Common myeloid progenitor, CD34-positive (primary cell): ENCODE measurements around the gene FMNL2.

Experiments used
- CTCF ChIA-PET: fragments of 350-600 bp; sonication (Branson Sonifier 250); formaldehyde crosslinking; loops from one replicate; lab custom pipeline; 2021; ENCODE audit warnings: antibody characterized with exemption; lab: Charles Lee
- POLR2A ChIA-PET: fragments of 350-600 bp; sonication (Branson Sonifier 250); formaldehyde crosslinking; loops from one replicate; lab custom pipeline; 2021; ENCODE audit warnings: antibody characterized with exemption; lab: Charles Lee
- DNase-seq, 3 donors: peaks; one replicate each; pipeline versions ENCODE4 v3.0.0 to v3.0.0-alpha.2; 2013
- H3K27ac ChIP-seq, 2 experiments: 1 replicate in 1 of 2; 2 replicates in 1 of 2; pipeline ENCODE4 v1.7.0; 2013; ENCODE audit warnings: inconsistent platforms in 2 of 2, low read length in 2 of 2, mild to moderate bottlenecking in 2 of 2, low read depth in 1 of 2, moderate library complexity in 1 of 2; ENCODE audit not compliant: severe bottlenecking in 2 of 2, insufficient read depth in 1 of 2, poor library complexity in 1 of 2
- H3K27me3 ChIP-seq, 5 experiments: replicated peaks in 2 of 5; 1 replicate in 3 of 5; 2 replicates in 2 of 5; pipeline versions ENCODE4 v1.6.1 to v1.7.0; 2013; ENCODE audit warnings: low read length in 4 of 5, mild to moderate bottlenecking in 2 of 5, moderate library complexity in 2 of 5, inconsistent platforms in 1 of 5; ENCODE audit not compliant: insufficient read depth in 5 of 5, control insufficient read depth in 4 of 5
- H3K36me3 ChIP-seq, 4 experiments: 1 replicate in 2 of 4; 2 replicates in 2 of 4; pipeline versions ENCODE4 v1.6.1 to v1.7.0; 2013; ENCODE audit warnings: low read length in 3 of 4, control low read depth in 1 of 4, mild to moderate bottlenecking in 1 of 4; ENCODE audit not compliant: control insufficient read depth in 4 of 4, insufficient read depth in 4 of 4
- H3K4me1 ChIP-seq, 4 experiments: 1 replicate in 3 of 4; 2 replicates in 1 of 4; pipeline versions ENCODE4 v1.6.1 to v1.7.1; 2013; ENCODE audit warnings: low read length in 3 of 4, mild to moderate bottlenecking in 3 of 4, control low read depth in 1 of 4, inconsistent platforms in 1 of 4, moderate library complexity in 1 of 4; ENCODE audit not compliant: control insufficient read depth in 4 of 4, insufficient read depth in 4 of 4; ENCODE audit errors: control extremely low read depth in 1 of 4
- H3K4me3 ChIP-seq, 7 experiments: 1 replicate in 4 of 7; 2 replicates in 3 of 7; pipeline versions ENCODE4 v1.5.1 to v1.7.0; 2013; ENCODE audit warnings: mild to moderate bottlenecking in 7 of 7, low read length in 6 of 7, moderate library complexity in 6 of 7, inconsistent platforms in 2 of 7, low read depth in 2 of 7, control low read depth in 1 of 7; ENCODE audit not compliant: insufficient read depth in 4 of 7, control insufficient read depth in 1 of 7; ENCODE audit errors: extremely low read depth in 1 of 7
- H3K9me3 ChIP-seq, 5 experiments: 1 replicate in 4 of 5; 2 replicates in 1 of 5; pipeline versions ENCODE4 v1.6.1 to v1.7.1; 2013; ENCODE audit warnings: low read length in 4 of 5, mild to moderate bottlenecking in 2 of 5, inconsistent platforms in 1 of 5, low read depth in 1 of 5, moderate library complexity in 1 of 5; ENCODE audit not compliant: control insufficient read depth in 4 of 5, insufficient read depth in 2 of 5; ENCODE audit errors: control extremely low read depth in 1 of 5
- WGBS: methylation state at CpG from one replicate; pipeline ENCODE4 v1.1.5; 2013; ENCODE audit not compliant: insufficient coverage; 5-methylcytosine and 5-hydroxymethylcytosine counted together

Gene FMNL2

DNA sequence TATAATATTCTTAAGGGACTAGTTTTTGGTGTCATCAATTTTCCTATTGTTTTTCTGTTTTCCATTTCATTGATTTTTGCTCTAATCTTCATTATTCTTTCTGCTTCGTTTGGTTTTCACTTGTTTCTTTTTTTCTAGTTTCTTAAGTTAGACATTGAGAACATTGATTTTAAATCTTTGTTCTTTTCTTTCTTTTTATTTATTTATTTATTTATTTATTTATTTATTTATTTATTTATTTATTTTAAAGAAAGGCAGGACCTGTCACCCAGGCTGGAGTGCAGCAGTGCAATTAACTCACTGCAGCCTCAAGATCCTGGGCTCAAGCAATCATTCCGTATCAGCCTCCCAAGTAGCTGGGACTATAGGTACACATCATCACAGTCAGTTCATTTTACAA lies 7.0 kb upstream of the FMNL2 start:
- CTCF ChIA-PET, result no interaction called here

DNA sequence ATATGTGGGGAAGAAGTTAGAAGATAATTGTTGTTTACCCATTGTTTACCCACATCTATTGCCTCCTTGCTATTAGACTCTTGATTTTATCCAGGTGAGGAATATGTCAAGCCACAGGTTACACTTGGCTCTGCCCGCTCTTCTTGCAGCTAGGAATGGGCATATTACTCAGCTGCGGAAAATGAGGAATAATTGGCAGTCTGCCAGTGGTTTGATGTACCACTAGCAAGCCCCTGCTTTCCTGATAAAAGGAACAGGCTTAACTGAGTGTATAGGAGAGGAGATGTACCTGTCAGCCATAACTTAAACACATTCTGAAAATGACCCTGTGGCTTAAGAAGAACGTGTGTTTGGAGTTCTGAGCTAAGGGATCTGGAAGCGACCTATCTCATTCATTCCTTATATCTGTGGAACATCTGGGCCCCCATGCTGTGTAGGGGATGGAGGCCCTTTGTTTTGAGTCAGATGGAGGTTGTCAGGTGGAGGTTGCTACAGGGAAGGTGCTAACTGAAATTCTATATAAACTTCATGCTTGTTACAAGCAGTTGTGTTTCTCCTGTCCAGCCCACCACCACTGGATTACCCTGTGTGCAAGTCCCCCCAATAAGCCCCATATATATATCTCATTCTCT lies 4.6 kb upstream of the FMNL2 start:
- CTCF ChIA-PET, result no interaction called here

More for the DNA sequence above, 7.0 kb upstream of the FMNL2 start:
- Histone ChIP-seq H3K9me3 (no peaks in the 10 kb centered on the region), H3K4me1 (no peaks in the 10 kb centered on the region), H3K4me3 (no peak overlapping the region), H3K27ac (no peak overlapping the region), H3K36me3 (no peaks in the 10 kb centered on the region), H3K27me3 (no peaks in the 10 kb centered on the region)
- POLR2A ChIA-PET, result no interaction called here
- WGBS, result 100% methylated on average over 1 of the region's 2 CpGs
- no peak for DNase-seq

DNA sequence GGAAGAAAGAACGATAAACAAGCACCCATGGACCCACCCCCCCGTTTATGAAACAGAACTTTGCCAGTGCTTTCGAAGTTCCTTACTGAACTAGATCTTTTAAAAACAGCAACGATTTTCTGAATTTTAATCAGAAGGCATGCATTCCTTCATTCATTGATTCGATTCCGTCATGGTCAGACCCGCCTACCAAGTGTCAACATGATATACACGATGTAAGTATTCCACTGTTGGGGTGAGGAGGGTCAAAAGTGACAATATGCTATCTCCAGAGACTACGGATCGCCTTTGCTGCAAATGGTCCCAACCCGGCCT lies 316 bp upstream of the FMNL2 start:
- no peaks in the 10 kb centered on the region for H3K36me3 ChIP-seq
- H3K4me3 ChIP-seq, result peak overlapping the region; percentile 52 to 83 (median 74)
- POLR2A ChIA-PET, result no interaction called here
- peaks cover 0 to 22% (median 15%) of the 10 kb centered on the region in 4 experiments for H3K4me1 ChIP-seq
- 2% methylated on average over 6 of the region's 11 CpGs for WGBS
- CTCF ChIA-PET, result no interaction called here
- H3K27me3 ChIP-seq, result peaks cover 0 to 25% (median 17%) of the 10 kb centered on the region in 5 experiments
- DNase-seq, result no peak
- no peaks in the 10 kb centered on the region for H3K9me3 ChIP-seq
- H3K27ac ChIP-seq, result no peak overlapping the region

More for the DNA sequence above, 4.6 kb upstream of the FMNL2 start:
- H3K9me3 ChIP-seq, result no peaks in the 10 kb centered on the region
- no peaks in the 10 kb centered on the region for H3K36me3 ChIP-seq
- no peak overlapping the region for H3K4me3 ChIP-seq
- H3K27me3 ChIP-seq, result peaks cover 0 to 2% (median 0%) of the 10 kb centered on the region in 5 experiments
- no peak overlapping the region for H3K27ac ChIP-seq
- DNase-seq, result no peak
- peaks cover 0 to 7% (median 3%) of the 10 kb centered on the region in 4 experiments for H3K4me1 ChIP-seq
- POLR2A ChIA-PET, result no interaction called here
- 89% methylated on average over 4 of the region's 4 CpGs for WGBS

DNA sequence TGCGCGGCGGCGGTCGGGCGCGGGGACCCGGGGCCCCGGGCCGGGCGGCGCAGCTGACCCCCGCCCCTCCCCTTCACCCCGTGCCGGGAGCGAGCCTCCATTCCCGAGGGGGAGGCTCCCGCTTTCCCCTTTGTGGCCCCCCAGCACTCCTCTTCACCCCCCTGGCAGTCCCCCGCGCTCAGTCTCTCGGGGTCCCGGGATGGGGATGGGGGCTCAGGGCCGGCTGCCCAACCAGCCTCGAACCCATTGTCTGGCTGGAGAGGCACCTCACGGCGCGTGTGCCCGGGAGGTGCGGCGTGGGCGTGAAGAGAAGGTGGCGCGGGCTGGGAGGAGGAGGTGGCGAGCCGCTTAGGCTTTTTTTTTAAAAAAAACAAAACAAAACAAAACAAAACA lies 748 bp downstream of the FMNL2 start:
- DNase-seq, result no peak
- Histone ChIP-seq H3K9me3 (no peaks in the 10 kb centered on the region), H3K4me1 (peaks cover 0 to 22% (median 15%) of the 10 kb centered on the region in 4 experiments), H3K4me3 (peak overlapping the region; percentile 52 to 83 (median 74)), H3K27me3 (peaks cover 0 to 25% (median 17%) of the 10 kb centered on the region in 5 experiments), H3K36me3 (no peaks in the 10 kb centered on the region), H3K27ac (no peak overlapping the region)
- 0% methylated on average over 21 of the region's 35 CpGs for WGBS
- ChIA-PET POLR2A (interaction anchor here (0.6 kb wide), 1 partner anchor 71 kb away, joined by 3 read pairs; no protein-coding TSS in a partner anchor), CTCF (no interaction called here)

DNA sequence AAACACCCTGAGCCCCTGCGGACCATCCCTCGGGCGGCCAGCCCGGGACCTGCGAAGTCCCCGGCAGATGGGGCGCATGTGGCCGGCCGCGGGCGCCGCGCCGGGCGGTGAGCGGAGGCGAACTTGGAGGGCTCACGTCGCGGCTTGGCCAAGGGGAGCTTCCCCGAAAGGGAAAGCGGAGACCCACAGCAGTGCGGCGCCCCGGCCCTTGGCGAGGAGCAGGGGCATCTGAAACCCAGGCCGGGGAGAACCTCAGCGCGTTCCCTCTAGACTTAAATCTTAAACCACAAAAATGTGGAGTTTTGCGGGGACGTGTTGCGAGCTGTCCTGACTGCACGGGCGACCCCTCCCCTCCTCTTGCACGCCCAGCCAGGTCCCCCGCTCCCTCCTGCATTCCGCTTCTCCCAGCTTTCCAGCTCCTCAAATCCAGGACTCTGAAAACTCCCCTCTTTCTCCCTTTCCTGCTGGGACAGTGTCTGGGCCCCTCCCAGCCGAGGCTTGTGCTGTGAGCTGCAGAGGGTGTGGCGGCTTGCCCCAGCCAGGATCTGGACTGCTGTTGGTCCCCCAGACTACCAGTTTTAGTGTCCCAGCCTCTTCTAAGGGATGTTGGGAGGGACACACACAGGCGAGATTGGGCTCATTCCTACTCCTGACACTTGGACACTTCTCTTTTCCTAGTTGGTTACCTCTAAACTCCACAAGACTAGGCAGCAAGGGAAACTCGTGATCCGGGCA lies 1.3 kb downstream of the FMNL2 start:
- CTCF ChIA-PET, result no interaction called here
- DNase-seq, result peak; percentile 19 to 54 (median 46)
- no peak overlapping the region for H3K27ac ChIP-seq

DNA sequence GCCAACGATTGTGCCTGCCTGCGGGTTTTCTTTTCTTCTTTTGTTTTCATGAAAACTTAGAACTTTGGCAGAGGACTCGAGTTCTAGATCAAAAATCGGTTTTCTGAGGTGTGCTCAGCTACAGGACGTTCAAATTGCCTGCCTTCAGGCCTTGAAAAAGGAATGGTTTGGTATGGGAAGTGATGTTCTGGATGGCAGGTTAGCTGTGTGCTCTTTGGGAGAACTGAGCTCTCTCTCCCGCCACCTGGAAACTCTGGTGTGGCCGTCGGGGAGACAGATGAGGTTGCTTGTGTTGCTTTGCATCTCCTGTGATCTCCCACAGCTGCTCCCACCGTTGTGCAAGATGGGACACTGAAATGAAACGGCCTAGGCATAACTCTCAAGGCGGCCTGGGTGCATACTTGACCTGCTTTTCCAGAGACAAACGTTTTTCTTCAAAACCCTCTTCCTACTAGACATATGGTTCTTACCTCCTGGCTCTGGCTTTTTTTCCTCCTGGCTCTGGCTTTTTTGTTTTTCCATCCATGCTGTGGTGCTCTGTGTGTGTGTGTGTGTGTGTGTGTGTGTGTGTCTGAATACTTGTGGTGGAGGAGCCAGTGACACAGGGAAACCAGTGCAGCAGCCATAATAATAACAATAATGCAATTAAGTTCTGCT lies 2.0 kb downstream of the FMNL2 start:
- ChIA-PET CTCF (no interaction called here), POLR2A (interaction anchor here (0.7 kb wide), 1 partner anchor 84 kb away, joined by 4 read pairs; no protein-coding TSS in a partner anchor)
- H3K4me3 ChIP-seq, result peak overlapping the region in 3 of 7 experiments; percentile 74 to 83 (median 79)
- peaks cover 0 to 22% (median 15%) of the 10 kb centered on the region in 4 experiments for H3K4me1 ChIP-seq
- peak in 1 of 3 donors; percentile 17 for DNase-seq
- H3K9me3 ChIP-seq, result no peaks in the 10 kb centered on the region
- H3K27me3 ChIP-seq, result peaks cover 0 to 25% (median 17%) of the 10 kb centered on the region in 5 experiments
- H3K27ac ChIP-seq, result no peak overlapping the region
- WGBS, result 67% methylated on average over 11 of the region's 12 CpGs
- H3K36me3 ChIP-seq, result no peaks in the 10 kb centered on the region

More for the DNA sequence above, 1.3 kb downstream of the FMNL2 start:
- Histone ChIP-seq H3K27me3 (peaks cover 0 to 25% (median 17%) of the 10 kb centered on the region in 5 experiments), H3K4me1 (peaks cover 0 to 22% (median 15%) of the 10 kb centered on the region in 4 experiments), H3K9me3 (no peaks in the 10 kb centered on the region), H3K36me3 (no peaks in the 10 kb centered on the region), H3K4me3 (peak overlapping the region in 6 of 7 experiments; percentile 56 to 83 (median 76))
- WGBS, result 8% methylated on average over 40 of the region's 42 CpGs
- POLR2A ChIA-PET, result interaction anchor here (0.6 kb wide), 1 partner anchor 71 kb away, joined by 3 read pairs; no protein-coding TSS in a partner anchor
